SK-N-SH (cell line): ENCODE measurements around the gene ARHGEF40. TPM values are rescaled to one million over a fixed set of nuclear protein-coding genes. Genes with fewer than 3 reads are reported as not detected.

Source experiments
- CTCF ChIA-PET: fragments of 300-600, 350-600 bp; formaldehyde crosslinking; extraction: SDS; loops from one replicate; lab custom pipeline; 2021; lab: Yijun Ruan, JAX
- POLR2A ChIA-PET: fragments of 350-600 bp; sonication (Branson Sonifier 250); formaldehyde crosslinking; extraction: SDS; loops from one replicate; lab custom pipeline; 2020; ENCODE audit warnings: antibody characterized with exemption, inconsistent platforms; lab: Yijun Ruan, JAX
- DNase-seq: peaks from one replicate; pipeline ENCODE4 v3.0.0; 2012
- H2AFZ ChIP-seq: fragments of 200-600 bp; sonication (generic); 2 replicates; pipeline ENCODE4 v1.8.1; 2016; ENCODE audit warnings: antibody characterized with exemption, mild to moderate bottlenecking, low read depth
- H3F3A ChIP-seq: fragments of 200-600 bp; sonication (generic); replicated peaks from 2 replicates; pipeline ENCODE3; 2016; ENCODE audit warnings: antibody characterized with exemption, mild to moderate bottlenecking; ENCODE audit not compliant: insufficient read depth
- H3K27ac ChIP-seq, 2 experiments: fragments of 200-500 bp in 1 of 2; fragments of 200-600 bp in 1 of 2; sonication (Bioruptor generic) in 1 of 2; sonication (generic), shearing (Covaris generic) in 1 of 2; 2 replicates each; pipeline versions ENCODE4 v1.5.1 to v1.6.1; 2014 to 2016; ENCODE audit warnings: low read depth in 2 of 2, inconsistent platforms in 1 of 2, low read length in 1 of 2, mild to moderate bottlenecking in 1 of 2, mixed read lengths in 1 of 2
- H3K27me3 ChIP-seq: fragments of 200-600 bp; sonication (generic), shearing (Covaris generic); 2 replicates; pipeline ENCODE4 v1.6.1; 2016; ENCODE audit warnings: mixed run types; ENCODE audit not compliant: insufficient read depth
- H3K36me3 ChIP-seq, 2 experiments: fragments of 200-500 bp in 1 of 2; fragments of 200-600 bp in 1 of 2; sonication (Bioruptor generic) in 1 of 2; sonication (generic) in 1 of 2; replicated peaks in 1 of 2; 2 replicates each; pipeline versions ENCODE3 to v1.5.1; 2014 to 2016; ENCODE audit warnings: low read length in 1 of 2, mild to moderate bottlenecking in 1 of 2; ENCODE audit not compliant: insufficient read depth in 2 of 2, control insufficient read depth in 1 of 2
- H3K4me1 ChIP-seq, 2 experiments: fragments of 200-500 bp in 1 of 2; fragments of 200-600 bp in 1 of 2; sonication (Bioruptor generic) in 1 of 2; sonication (generic), shearing (Covaris generic) in 1 of 2; 2 replicates each; pipeline versions ENCODE4 v1.5.1 to v1.6.1; 2014 to 2016; ENCODE audit warnings: low read depth in 1 of 2, low read length in 1 of 2, mixed run types in 1 of 2; ENCODE audit not compliant: insufficient read depth in 2 of 2, control insufficient read depth in 1 of 2
- H3K4me2 ChIP-seq: fragments of 200-600 bp; sonication (generic), shearing (Covaris generic); 2 replicates; pipeline ENCODE4 v1.6.1; 2017; ENCODE audit warnings: mixed run types
- H3K4me3 ChIP-seq, 2 experiments: fragments of 200-500 bp in 1 of 2; fragments of 200-600 bp in 1 of 2; sonication (Bioruptor generic) in 1 of 2; sonication (generic), shearing (Covaris generic) in 1 of 2; 2 replicates each; pipeline versions ENCODE4 v1.5.1 to v1.8.1; 2014 to 2016; ENCODE audit warnings: low read depth in 2 of 2, inconsistent platforms in 1 of 2, low read length in 1 of 2, mild to moderate bottlenecking in 1 of 2, mixed read lengths in 1 of 2, moderate library complexity in 1 of 2
- H3K79me2 ChIP-seq: fragments of 200-600 bp; sonication (generic); 2 replicates; pipeline ENCODE4 v1.8.1; 2017; ENCODE audit warnings: mild to moderate bottlenecking; ENCODE audit not compliant: insufficient read depth
- H3K9ac ChIP-seq: fragments of 200-600 bp; sonication (generic); 2 replicates; pipeline ENCODE4 v1.6.1; 2017; ENCODE audit warnings: mixed run types
- H3K9me2 ChIP-seq: fragments of 200-600 bp; sonication (generic); 2 replicates; pipeline ENCODE4 v1.6.1; 2017; ENCODE audit warnings: mixed run types
- H3K9me3 ChIP-seq: fragments of 200-600 bp; sonication (generic); 2 replicates; pipeline ENCODE4 v1.6.1; 2017; ENCODE audit warnings: mixed run types, mild to moderate bottlenecking, moderate library complexity
- H4K20me1 ChIP-seq: fragments of 200-600 bp; sonication (generic); 2 replicates; pipeline ENCODE4 v1.6.1; 2017; ENCODE audit warnings: mild to moderate bottlenecking, mixed run types; ENCODE audit not compliant: insufficient read depth
- CHD2 ChIP-seq: fragments of 150-350 bp; IDR thresholded peaks from 2 replicates; pipeline ENCODE4 v1.6.1; 2018; ENCODE audit warnings: low read length; ENCODE audit not compliant: partially characterized antibody
- ELF1 ChIP-seq: IDR thresholded peaks from 2 replicates; pipeline ENCODE4 v1.4.0; 2012
- EZH2phosphoT487 ChIP-seq: fragments of 200-600 bp; sonication (generic); IDR thresholded peaks from 2 replicates; pipeline ENCODE4 v1.6.1; 2017; ENCODE audit warnings: low read depth, mixed run types, mild to moderate bottlenecking, antibody characterized with exemption, moderate library complexity, borderline replicate concordance
- FOXJ3 ChIP-seq: sonication (generic); formaldehyde crosslinking; IDR thresholded peaks from 2 replicates; pipeline ENCODE4 v1.5.1; 2020; ENCODE audit warnings: mild to moderate bottlenecking, missing genetic modification reagents
- FOXM1 ChIP-seq: IDR thresholded peaks from 2 replicates; pipeline ENCODE4 v1.4.0; 2012; ENCODE audit warnings: low read depth, mild to moderate bottlenecking
- GABPA ChIP-seq: IDR thresholded peaks from 2 replicates; pipeline ENCODE4 v1.4.0; 2012; ENCODE audit warnings: low read depth, mild to moderate bottlenecking
- MXI1 ChIP-seq: IDR thresholded peaks from 2 replicates; pipeline ENCODE4 v1.6.1; 2012; ENCODE audit warnings: mild to moderate bottlenecking, low read depth, low read length, improper control_type of control experiment
- NFIC ChIP-seq: IDR thresholded peaks from 2 replicates; pipeline ENCODE4 v1.4.0; 2012; ENCODE audit warnings: borderline replicate concordance
- POLR2AphosphoS5 ChIP-seq: IDR thresholded peaks from 2 replicates; pipeline ENCODE4 v1.6.1; 2012; ENCODE audit warnings: low read depth, low read length
- RAD21 ChIP-seq: IDR thresholded peaks from 2 replicates; pipeline ENCODE4 v1.6.1; 2012; ENCODE audit warnings: mild to moderate bottlenecking, low read length
- RFX5 ChIP-seq: IDR thresholded peaks from 2 replicates; pipeline ENCODE4 v1.6.1; 2012; ENCODE audit warnings: mild to moderate bottlenecking, improper control_type of control experiment, low read length
- RXRA ChIP-seq: IDR thresholded peaks from 2 replicates; pipeline ENCODE4 v1.4.0; 2012; ENCODE audit warnings: low read depth, mild to moderate bottlenecking, borderline replicate concordance
- SIN3A ChIP-seq: IDR thresholded peaks from 2 replicates; pipeline ENCODE4 v1.6.1; 2012; ENCODE audit warnings: low read depth, mild to moderate bottlenecking, low read length, moderate library complexity, borderline replicate concordance
- TEAD4 ChIP-seq: IDR thresholded peaks from 2 replicates; pipeline ENCODE4 v1.4.0; 2012; ENCODE audit warnings: mild to moderate bottlenecking, borderline replicate concordance; ENCODE audit not compliant: insufficient read depth
- WGBS: methylation state at CpG from one replicate; pipeline ENCODE4 v1.1.6; 2017; ENCODE audit warnings: low lambda C conversion rate; 5-methylcytosine and 5-hydroxymethylcytosine counted together
- polyA plus RNA-seq, 3 experiments: library from polyadenylated mRNA; depleted of rRNA; stranded (reverse); fragments of >200 nt; gene quantifications; 2 replicates each; pipeline ENCODE4 v1.2.3, GENCODE V29; 2012
- TF ChIP-seq, protein P1 (sequence below): fragments of 150-350 bp; IDR thresholded peaks from 2 replicates; pipeline ENCODE4 v1.6.1; 2016; ENCODE audit warnings: mild to moderate bottlenecking, low read depth, low read length
- TF ChIP-seq, protein P2 (sequence below): IDR thresholded peaks from 2 replicates; pipeline ENCODE4 v1.4.0; 2012; ENCODE audit warnings: low read depth, borderline replicate concordance
- TF ChIP-seq, protein P3 (sequence below): IDR thresholded peaks from 2 replicates; pipeline ENCODE4 v1.4.0; 2012; ENCODE audit warnings: low read depth
- TF ChIP-seq, protein P4 (sequence below): fragments of 200-600 bp; sonication (generic); IDR thresholded peaks from 2 replicates; pipeline ENCODE4 v1.6.1; 2017; ENCODE audit warnings: antibody characterized with exemption, mild to moderate bottlenecking, moderate library complexity

ARHGEF40 gene
- polyA plus RNA-seq, 1 of the 3 experiments (the other 2 are of a cell fraction) = 58.8 TPM

DNA sequence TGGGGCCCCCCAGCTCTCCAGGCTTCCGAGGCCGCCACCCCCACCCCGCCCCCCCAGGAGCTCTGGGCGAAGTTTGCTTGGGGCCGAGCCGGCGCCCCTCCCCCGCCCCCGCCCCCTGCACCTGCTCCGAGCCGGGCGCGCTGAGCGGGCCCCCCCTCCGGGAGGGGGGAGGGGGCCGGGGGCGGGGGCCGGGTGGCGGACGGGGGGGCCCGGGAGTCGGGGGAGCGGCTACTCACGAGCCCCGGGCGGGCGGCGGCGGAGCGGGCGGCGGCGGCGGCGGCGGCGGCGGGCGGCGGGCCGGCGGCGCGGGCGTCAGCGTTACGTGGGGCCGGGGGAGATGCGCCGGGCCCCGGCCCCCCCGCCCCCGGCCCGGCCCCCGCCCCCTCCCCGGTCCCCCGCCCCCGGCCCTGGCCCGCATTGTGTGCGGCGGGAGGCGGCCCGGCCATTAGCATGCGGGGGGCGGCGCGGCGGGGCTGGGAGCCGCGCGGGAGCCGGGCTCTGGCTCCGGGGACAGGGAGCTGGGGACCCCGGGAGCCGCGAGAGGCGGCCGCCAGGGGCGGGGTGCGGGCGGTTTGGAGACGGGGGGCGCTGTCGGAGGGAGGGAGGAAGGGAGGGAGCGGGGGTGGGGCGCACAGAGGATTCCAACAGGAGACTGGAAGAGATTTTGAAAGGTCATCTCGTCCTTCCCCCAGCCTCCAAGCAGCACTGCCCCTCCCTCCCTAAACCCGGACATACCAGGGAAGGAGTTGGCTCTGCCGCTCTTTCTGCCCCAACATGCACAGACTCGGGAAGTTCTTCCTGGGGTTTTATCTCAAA, 28.2 kb downstream of the ARHGEF40 start, which contains the start of gene ZNF219:
Gene ZNF219, minus strand, starts transcription at position 580 of the 816 bp plus-strand sequence. CDS start 5,064 bp downstream, outside the sequence.
- peaks cover 12% of the 10 kb centered on the region; the same call in 1 of the 2 replicates for H4K20me1 ChIP-seq
- peak within 1 kb of the TSS; percentile 44 to 94; a peak in 3 of 4 replicates for H3K27ac ChIP-seq
- peak; percentile 89 for DNase-seq
- H2AFZ ChIP-seq = peak within 1 kb of the TSS; percentile 89
- no peaks in the 10 kb centered on the region for H3K9me2 ChIP-seq
- POLR2A ChIA-PET = interaction anchor here (1.0 to 3.9 kb wide), 4 partner anchors 9 to 97 kb away, joined by 3 to 19 read pairs (median 4); partner anchors contain the start of gene ARHGEF40
- H3F3A ChIP-seq = peaks cover 38% of the 10 kb centered on the region
- peak within 1 kb of the TSS; percentile 75 for H3K4me2 ChIP-seq
- H3K36me3 ChIP-seq = peaks cover 0 to 3% of the 10 kb centered on the region in 2 experiments
- WGBS = 2% methylated on average over 22 of the region's 90 CpGs
- peak within 1 kb of the TSS; percentile 68 for H3K9ac ChIP-seq
- H3K4me3 ChIP-seq = peak within 1 kb of the TSS; percentile 68 to 76
- no peaks in the 10 kb centered on the region for H3K79me2 ChIP-seq
- peaks cover 36 to 37% of the 10 kb centered on the region in 2 experiments for H3K4me1 ChIP-seq
- H3K9me3 ChIP-seq = no peaks in the 10 kb centered on the region
- CTCF ChIA-PET = interaction anchor here (1.1 to 20.5 kb wide), 7 partner anchors 8 to 82 kb away, joined by 3 to 555 read pairs (median 68); partner anchors contain the start of genes ARHGEF40, NDRG2 and TMEM253
- TF ChIP-seq POLR2AphosphoS5 (peak; percentile 91), FOXM1 (no peak), NFIC (peak; percentile 24; the same call in 1 of the 2 replicates), CHD2 (peak; percentile 36), RXRA (no peak), RFX5 (no peak), TEAD4 (no peak), MXI1 (0 out of 2 replicates have a peak, but pooled peaks have one; percentile 8), ELF1 (peak; percentile 62; the same call in 1 of the 2 replicates), EZH2phosphoT487 (no peak), SIN3A (no peak), RAD21 (no peak), FOXJ3 (CRISPR knock-in tag) (no peak), GABPA (peak; percentile 35; the same call in 1 of the 2 replicates)
- TF ChIP-seq, protein P1, sequence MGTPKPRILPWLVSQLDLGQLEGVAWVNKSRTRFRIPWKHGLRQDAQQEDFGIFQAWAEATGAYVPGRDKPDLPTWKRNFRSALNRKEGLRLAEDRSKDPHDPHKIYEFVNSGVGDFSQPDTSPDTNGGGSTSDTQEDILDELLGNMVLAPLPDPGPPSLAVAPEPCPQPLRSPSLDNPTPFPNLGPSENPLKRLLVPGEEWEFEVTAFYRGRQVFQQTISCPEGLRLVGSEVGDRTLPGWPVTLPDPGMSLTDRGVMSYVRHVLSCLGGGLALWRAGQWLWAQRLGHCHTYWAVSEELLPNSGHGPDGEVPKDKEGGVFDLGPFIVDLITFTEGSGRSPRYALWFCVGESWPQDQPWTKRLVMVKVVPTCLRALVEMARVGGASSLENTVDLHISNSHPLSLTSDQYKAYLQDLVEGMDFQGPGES = no peak
- TF ChIP-seq, protein P2, sequence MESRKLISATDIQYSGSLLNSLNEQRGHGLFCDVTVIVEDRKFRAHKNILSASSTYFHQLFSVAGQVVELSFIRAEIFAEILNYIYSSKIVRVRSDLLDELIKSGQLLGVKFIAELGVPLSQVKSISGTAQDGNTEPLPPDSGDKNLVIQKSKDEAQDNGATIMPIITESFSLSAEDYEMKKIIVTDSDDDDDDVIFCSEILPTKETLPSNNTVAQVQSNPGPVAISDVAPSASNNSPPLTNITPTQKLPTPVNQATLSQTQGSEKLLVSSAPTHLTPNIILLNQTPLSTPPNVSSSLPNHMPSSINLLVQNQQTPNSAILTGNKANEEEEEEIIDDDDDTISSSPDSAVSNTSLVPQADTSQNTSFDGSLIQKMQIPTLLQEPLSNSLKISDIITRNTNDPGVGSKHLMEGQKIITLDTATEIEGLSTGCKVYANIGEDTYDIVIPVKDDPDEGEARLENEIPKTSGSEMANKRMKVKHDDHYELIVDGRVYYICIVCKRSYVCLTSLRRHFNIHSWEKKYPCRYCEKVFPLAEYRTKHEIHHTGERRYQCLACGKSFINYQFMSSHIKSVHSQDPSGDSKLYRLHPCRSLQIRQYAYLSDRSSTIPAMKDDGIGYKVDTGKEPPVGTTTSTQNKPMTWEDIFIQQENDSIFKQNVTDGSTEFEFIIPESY = no peak
- TF ChIP-seq, protein P3, sequence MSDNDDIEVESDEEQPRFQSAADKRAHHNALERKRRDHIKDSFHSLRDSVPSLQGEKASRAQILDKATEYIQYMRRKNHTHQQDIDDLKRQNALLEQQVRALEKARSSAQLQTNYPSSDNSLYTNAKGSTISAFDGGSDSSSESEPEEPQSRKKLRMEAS = 0 out of 2 replicates have a peak, but pooled peaks have one; percentile 24
- TF ChIP-seq, protein P4, sequence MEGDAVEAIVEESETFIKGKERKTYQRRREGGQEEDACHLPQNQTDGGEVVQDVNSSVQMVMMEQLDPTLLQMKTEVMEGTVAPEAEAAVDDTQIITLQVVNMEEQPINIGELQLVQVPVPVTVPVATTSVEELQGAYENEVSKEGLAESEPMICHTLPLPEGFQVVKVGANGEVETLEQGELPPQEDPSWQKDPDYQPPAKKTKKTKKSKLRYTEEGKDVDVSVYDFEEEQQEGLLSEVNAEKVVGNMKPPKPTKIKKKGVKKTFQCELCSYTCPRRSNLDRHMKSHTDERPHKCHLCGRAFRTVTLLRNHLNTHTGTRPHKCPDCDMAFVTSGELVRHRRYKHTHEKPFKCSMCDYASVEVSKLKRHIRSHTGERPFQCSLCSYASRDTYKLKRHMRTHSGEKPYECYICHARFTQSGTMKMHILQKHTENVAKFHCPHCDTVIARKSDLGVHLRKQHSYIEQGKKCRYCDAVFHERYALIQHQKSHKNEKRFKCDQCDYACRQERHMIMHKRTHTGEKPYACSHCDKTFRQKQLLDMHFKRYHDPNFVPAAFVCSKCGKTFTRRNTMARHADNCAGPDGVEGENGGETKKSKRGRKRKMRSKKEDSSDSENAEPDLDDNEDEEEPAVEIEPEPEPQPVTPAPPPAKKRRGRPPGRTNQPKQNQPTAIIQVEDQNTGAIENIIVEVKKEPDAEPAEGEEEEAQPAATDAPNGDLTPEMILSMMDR = peak; percentile 18; the same call in 1 of the 2 replicates
- no peaks in the 10 kb centered on the region for H3K27me3 ChIP-seq
